ENCODE data around the gene TMEM255B. TPM values are rescaled to one million over a fixed set of nuclear protein-coding genes. Genes with fewer than 3 reads are reported as not detected.

Gene TMEM255B
- total RNA-seq, 2 experiments from 2014 or later = 1.0 to 1.2 TPM

DNA sequence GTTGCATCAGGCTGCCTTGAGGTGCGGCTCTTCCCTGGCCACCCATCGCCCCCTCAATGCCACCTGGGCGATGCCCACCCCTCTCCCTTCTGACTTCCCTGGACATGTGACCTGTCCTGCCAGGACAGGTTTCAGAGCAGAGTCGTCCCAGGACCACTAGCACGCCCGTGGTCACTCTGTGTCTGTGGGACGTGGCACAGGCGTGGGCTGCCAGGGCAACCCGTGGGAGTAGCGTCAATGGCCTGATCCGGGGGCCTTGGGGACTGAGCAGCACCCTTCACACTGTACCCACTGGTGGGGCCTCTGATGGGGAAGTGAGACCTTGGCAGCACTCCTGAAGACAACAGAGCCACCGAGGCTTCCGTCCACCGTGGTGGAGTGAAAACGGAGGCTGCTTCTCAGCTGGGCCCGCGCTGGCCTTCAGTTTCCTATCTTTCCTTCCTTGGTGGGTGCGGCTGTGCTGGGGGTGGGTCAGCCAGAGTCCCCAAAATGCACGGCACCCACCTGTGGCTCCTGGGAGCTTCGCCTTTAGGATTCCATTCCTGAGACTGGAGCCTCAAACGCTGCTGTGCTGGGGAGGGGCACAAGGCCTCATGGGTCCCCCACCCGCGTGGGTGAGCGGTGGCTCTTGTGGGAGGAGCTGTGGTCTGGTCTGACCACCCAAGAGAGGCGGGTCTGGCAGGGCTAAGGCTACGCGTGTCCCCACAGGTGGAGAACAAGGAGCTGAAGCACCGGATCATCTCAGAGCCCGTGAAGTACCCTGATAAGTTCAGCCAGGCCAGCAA lies 26.7 kb upstream of the TMEM255B start:
- peaks cover 0 to 29% of the 10 kb centered on the region in 2 experiments for H3K9me3 ChIP-seq (ENCODE audit: control insufficient read depth in 1 of 2, insufficient read depth in 1 of 2, low read length in 2 of 2)
- H3K36me3 ChIP-seq (ENCODE audit: insufficient read depth, low read length) = no peaks in the 10 kb centered on the region
- no peaks in the 10 kb centered on the region for H3K4me1 Mint-ChIP-seq (ENCODE audit: low read depth)
- peaks cover 15% of the 10 kb centered on the region for H3K27me3 Mint-ChIP-seq
- no peaks in the 10 kb centered on the region for H3K4me1 ChIP-seq (ENCODE audit: insufficient read depth, low read length)
- intact Hi-C loops (cut with DNase I, micrococcal nuclease) = no loop called here
- H3K4me3 Mint-ChIP-seq = no peak overlapping the region
- ChIA-PET POLR2A (interaction anchor here (1.1 kb wide), 1 partner anchor 9 kb away, joined by 4 read pairs; no protein-coding TSS in a partner anchor), CTCF (no interaction called here)
- H3K36me3 Mint-ChIP-seq (ENCODE audit: low read depth) = no peaks in the 10 kb centered on the region
- H3K27ac Mint-ChIP-seq = no peak overlapping the region
- peaks cover 7 to 11% of the 10 kb centered on the region in 2 experiments for H3K27me3 ChIP-seq (ENCODE audit: control insufficient read depth in 1 of 2, insufficient read depth in 2 of 2, low read length in 2 of 2)
- DNase-seq (no peak), ATAC-seq (ENCODE audit: poor library complexity) (no peak)
- H3K27ac ChIP-seq (ENCODE audit: low read depth in 1 of 2, low read length in 2 of 2) = no peak overlapping the region
- TF ChIP-seq, protein P1, sequence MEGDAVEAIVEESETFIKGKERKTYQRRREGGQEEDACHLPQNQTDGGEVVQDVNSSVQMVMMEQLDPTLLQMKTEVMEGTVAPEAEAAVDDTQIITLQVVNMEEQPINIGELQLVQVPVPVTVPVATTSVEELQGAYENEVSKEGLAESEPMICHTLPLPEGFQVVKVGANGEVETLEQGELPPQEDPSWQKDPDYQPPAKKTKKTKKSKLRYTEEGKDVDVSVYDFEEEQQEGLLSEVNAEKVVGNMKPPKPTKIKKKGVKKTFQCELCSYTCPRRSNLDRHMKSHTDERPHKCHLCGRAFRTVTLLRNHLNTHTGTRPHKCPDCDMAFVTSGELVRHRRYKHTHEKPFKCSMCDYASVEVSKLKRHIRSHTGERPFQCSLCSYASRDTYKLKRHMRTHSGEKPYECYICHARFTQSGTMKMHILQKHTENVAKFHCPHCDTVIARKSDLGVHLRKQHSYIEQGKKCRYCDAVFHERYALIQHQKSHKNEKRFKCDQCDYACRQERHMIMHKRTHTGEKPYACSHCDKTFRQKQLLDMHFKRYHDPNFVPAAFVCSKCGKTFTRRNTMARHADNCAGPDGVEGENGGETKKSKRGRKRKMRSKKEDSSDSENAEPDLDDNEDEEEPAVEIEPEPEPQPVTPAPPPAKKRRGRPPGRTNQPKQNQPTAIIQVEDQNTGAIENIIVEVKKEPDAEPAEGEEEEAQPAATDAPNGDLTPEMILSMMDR (IDR thresholded peaks at IDR 0.05) = no peak
- H3K9me3 Mint-ChIP-seq = no peaks in the 10 kb centered on the region
- no peak overlapping the region for H3K4me3 ChIP-seq (ENCODE audit: low read length)

DNA sequence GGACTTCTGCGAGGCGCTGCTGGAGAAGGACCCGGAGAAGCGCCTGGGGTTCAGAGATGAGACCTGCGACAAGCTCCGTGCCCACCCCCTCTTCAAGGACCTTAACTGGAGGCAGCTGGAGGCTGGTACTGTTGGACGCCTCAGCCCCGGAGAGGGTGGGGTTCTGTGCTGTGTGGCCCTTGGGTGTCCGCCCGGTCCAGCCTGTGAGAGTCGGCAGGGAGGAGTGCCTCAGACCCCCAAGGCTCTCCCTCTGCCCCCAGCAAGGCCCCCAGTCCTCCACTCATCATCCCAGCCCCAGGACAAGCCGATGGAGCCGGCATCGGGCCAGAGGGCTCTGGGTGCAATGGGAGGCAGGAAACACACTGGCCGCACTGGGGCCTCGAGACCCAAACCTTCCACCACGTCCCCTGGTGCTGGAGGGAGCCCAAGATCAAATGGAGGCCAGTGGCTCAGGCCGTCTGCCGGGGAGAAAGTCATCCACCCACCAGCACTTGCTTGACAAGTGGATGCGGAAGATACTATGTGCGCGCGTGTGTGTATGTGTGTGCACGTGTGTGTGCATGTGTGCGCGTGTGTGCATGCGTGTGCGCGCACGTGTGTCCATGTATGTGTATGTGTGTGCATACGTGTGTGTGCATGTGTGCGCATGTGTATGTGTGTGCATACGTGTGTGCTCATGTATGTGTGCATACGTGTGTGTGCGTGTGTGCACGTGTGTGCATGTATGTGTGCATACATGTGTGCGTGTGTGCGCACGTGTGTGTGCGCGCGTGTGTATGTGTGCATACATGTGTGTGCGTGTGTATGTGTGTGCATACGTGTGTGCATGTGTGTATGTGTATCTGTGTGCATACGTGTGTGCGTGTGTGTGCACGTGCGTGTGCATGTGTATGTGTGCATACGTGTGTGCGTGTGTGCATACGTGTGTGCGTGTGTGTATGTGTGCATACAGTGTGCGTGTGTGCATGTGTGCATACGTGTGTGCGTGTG lies 25.8 kb upstream of the TMEM255B start:
- Mint-ChIP-seq H3K4me3 (no peak overlapping the region), H3K4me1 (ENCODE audit: low read depth) (no peaks in the 10 kb centered on the region), H3K27me3 (peaks cover 15% of the 10 kb centered on the region), H3K36me3 (ENCODE audit: low read depth) (no peaks in the 10 kb centered on the region), H3K9me3 (no peaks in the 10 kb centered on the region), H3K27ac (no peak overlapping the region)
- Histone ChIP-seq H3K36me3 (ENCODE audit: insufficient read depth, low read length) (no peaks in the 10 kb centered on the region), H3K27ac (ENCODE audit: low read depth in 1 of 2, low read length in 2 of 2) (no peak overlapping the region), H3K4me3 (ENCODE audit: low read length) (no peak overlapping the region), H3K27me3 (ENCODE audit: control insufficient read depth in 1 of 2, insufficient read depth in 2 of 2, low read length in 2 of 2) (peaks cover 7 to 11% of the 10 kb centered on the region in 2 experiments), H3K4me1 (ENCODE audit: insufficient read depth, low read length) (no peaks in the 10 kb centered on the region), H3K9me3 (ENCODE audit: control insufficient read depth in 1 of 2, insufficient read depth in 1 of 2, low read length in 2 of 2) (peaks cover 0 to 24% of the 10 kb centered on the region in 2 experiments)
- TF ChIP-seq, protein P1 (IDR thresholded peaks at IDR 0.05) = no peak
- DNase-seq (no peak), ATAC-seq (ENCODE audit: poor library complexity) (no peak)
- POLR2A ChIA-PET = interaction anchor here (1.1 kb wide), 1 partner anchor 8 kb away, joined by 4 read pairs; no protein-coding TSS in a partner anchor
- CTCF ChIA-PET = no interaction called here
- intact Hi-C loops (cut with DNase I, micrococcal nuclease) = no loop called here

DNA sequence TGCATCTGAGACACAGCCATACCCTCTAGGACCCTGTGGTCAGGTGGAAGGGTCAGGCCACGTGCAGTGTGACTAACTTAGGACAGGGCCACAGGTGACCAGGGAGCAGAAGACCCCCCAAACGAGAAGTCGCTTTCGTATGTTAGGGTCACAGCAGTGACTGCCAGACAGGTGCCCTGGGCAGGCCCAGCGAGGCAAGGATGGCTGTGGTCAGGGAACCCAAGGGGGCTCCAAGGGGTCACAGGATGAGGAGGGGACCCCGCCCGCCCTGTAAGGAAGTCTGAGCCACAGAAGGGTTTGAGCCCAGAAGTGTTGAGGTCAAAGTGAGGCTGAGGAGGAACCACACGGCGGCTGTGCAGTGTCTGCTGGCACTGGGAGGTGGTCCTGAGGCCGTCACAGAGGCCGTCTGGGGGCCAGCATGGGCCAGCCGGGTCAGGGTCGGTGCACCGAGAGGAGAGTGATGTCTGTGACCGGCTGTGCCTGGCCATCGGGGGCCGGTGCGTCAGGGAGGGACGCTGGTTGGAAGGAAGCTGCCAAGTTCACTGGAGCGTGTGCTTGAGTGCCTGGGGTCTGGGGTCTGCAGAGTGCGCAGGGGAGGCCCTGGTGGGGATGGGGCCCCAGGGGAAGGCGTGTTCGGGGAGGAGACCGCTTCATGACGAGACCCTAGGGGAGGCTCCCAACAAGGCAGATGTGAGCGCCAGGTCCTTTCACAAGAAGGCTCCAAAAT lies 24.8 kb upstream of the TMEM255B start:
- Mint-ChIP-seq H3K27me3 (peaks cover 10% of the 10 kb centered on the region), H3K36me3 (ENCODE audit: low read depth) (no peaks in the 10 kb centered on the region), H3K4me3 (no peak overlapping the region), H3K4me1 (ENCODE audit: low read depth) (no peaks in the 10 kb centered on the region), H3K9me3 (no peaks in the 10 kb centered on the region), H3K27ac (no peak overlapping the region)
- TF ChIP-seq, protein P1 (IDR thresholded peaks at IDR 0.05) = no peak
- Histone ChIP-seq H3K4me1 (ENCODE audit: insufficient read depth, low read length) (no peaks in the 10 kb centered on the region), H3K27me3 (ENCODE audit: control insufficient read depth in 1 of 2, insufficient read depth in 2 of 2, low read length in 2 of 2) (peaks cover 5 to 11% of the 10 kb centered on the region in 2 experiments), H3K9me3 (ENCODE audit: control insufficient read depth in 1 of 2, insufficient read depth in 1 of 2, low read length in 2 of 2) (peaks cover 0 to 15% of the 10 kb centered on the region in 2 experiments), H3K36me3 (ENCODE audit: insufficient read depth, low read length) (no peaks in the 10 kb centered on the region), H3K4me3 (ENCODE audit: low read length) (no peak overlapping the region), H3K27ac (ENCODE audit: low read depth in 1 of 2, low read length in 2 of 2) (no peak overlapping the region)
- DNase-seq (no peak), ATAC-seq (ENCODE audit: poor library complexity) (no peak)
- ChIA-PET CTCF (no interaction called here), POLR2A (no interaction called here)
- intact Hi-C loops (cut with DNase I, micrococcal nuclease) = no loop called here

Data from CD4-positive, alpha-beta T cell (primary cell).